GM23338 (cell line): ENCODE data around the gene DSE.

Source experiments
- CREB1 ChIP-seq: fragments of 250-450 bp; sonication (Bioruptor Pico); IDR thresholded peaks from 2 replicates; pipeline ENCODE4 v1.5.0; 2020; ENCODE audit warnings: low read depth, mild to moderate bottlenecking, moderate library complexity
- CTCF ChIP-seq, 2 experiments: fragments of 200-600 bp in 1 of 2; sonication (generic) in 1 of 2; conservative IDR thresholded peaks; 2 replicates each; pipeline versions ENCODE4 v1.5.1 to v1.6.1; 2016 to 2017; ENCODE audit warnings: antibody characterized with exemption in 2 of 2, low read depth in 2 of 2, mild to moderate bottlenecking in 2 of 2, moderate library complexity in 1 of 2
- EZH2 ChIP-seq: fragments of 200-600 bp; sonication (generic); IDR thresholded peaks from one replicate; pipeline ENCODE4 v1.8.0; 2017; ENCODE audit warnings: antibody characterized with exemption, mild to moderate bottlenecking, low read depth; ENCODE audit not compliant: unreplicated experiment
- EZH2phosphoT487 ChIP-seq: fragments of 200-600 bp; sonication (generic); IDR thresholded peaks from one replicate; pipeline ENCODE4 v1.8.1; 2018; ENCODE audit warnings: antibody characterized with exemption; ENCODE audit not compliant: unreplicated experiment
- POLR2AphosphoS5 ChIP-seq: IDR thresholded peaks from 2 replicates; pipeline ENCODE4 v1.6.1; 2016; ENCODE audit warnings: antibody characterized with exemption, low read depth
- REST ChIP-seq: IDR thresholded peaks from one replicate; pipeline ENCODE4 v1.6.1; 2018; ENCODE audit warnings: antibody characterized with exemption; ENCODE audit not compliant: unreplicated experiment

- no peak for TF ChIP-seq CTCF (conservative IDR thresholded peaks at IDR 0.05; ENCODE audit: low read depth in 2 of 2)
- no peak for TF ChIP-seq REST
- TF ChIP-seq POLR2AphosphoS5, result no peak
- TF ChIP-seq EZH2, result no peak
- no peak for TF ChIP-seq EZH2phosphoT487
- TF ChIP-seq CREB1 (CRISPR knock-in tag), result no peak
Measured at GRCh38 chr6:116482780-116483179, 112.0 kb downstream of the DSE start.
